GM19099 (cell line): ENCODE measurements around the gene CSNK1D.

Experiments
- POLR2A ChIP-seq: IDR thresholded peaks from 3 replicates; pipeline ENCODE4 v1.6.1; 2011; ENCODE audit warnings: low read depth; ENCODE audit not compliant: insufficient read length; ENCODE audit errors: extremely low read depth

The CSNK1D gene

GRCh38 chr17:82217530-82218204, 55.8 kb downstream of the CSNK1D start:
- TF ChIP-seq POLR2A = no peak

DNA sequence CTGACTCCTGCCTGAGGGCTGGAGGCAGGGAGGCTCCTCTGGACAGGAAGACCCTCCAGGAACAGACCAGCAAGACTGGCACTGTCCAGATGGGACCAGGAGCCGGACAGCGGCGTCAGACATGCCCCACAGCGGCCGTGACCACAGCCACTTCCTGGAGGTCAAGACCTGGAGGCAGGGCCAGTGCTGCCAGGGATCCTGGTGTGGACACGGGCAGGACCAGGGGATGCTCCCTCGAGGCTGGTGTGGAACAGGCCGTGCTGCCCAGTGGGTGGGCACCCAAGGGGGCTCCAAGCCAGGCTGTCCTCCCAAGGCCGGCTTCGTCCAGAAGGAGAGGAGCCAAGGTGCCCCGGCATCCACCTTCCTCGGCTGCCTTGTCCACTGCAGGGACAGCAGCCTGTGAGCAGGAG, 56.4 kb downstream of the CSNK1D start:
- TF ChIP-seq POLR2A = no peak

DNA sequence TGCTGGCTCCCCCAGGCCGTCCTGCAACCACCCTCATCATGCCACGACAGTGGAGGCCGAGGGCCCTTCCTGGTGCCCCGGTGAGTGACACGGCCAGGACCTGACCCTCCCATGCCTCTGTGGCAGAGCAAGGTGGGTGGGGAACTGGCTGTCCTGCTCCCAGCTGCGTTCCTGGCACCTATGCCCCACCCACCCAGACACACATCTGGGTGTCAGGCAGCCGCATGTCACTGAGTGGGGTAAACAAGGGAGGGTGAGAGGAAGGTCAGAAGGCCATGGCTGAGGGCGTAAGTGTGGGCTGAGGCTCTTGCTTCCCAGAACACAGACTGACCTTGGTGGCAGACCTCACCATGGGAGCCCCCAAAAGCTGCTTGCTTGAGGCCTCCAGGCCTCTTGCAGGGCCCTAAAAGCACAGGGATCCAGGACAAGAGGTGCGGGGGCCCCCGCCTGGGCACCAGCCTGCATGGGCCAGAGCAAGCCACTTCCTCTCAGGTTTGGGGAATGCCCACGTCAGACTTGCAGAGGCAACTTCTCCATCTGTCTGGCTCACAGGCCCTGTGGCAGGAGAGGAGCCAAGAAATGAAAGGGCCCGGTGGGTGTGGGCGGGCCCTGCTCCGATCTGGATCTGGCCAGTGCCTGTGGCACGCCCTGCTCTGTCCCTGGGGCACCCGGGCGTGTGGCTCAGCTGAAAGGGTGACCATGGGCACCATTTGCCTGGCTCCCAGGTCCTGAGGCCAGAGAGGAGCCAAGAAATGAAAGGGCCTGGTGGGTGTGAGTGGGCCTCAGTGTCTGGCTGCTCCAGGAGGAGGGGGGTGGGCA, 57.0 kb downstream of the CSNK1D start:
- peak; percentile 38 for TF ChIP-seq POLR2A

- no peak for TF ChIP-seq POLR2A
Measured at GRCh38 chr17:82215972-82216300, 57.6 kb downstream of the CSNK1D start.

DNA sequence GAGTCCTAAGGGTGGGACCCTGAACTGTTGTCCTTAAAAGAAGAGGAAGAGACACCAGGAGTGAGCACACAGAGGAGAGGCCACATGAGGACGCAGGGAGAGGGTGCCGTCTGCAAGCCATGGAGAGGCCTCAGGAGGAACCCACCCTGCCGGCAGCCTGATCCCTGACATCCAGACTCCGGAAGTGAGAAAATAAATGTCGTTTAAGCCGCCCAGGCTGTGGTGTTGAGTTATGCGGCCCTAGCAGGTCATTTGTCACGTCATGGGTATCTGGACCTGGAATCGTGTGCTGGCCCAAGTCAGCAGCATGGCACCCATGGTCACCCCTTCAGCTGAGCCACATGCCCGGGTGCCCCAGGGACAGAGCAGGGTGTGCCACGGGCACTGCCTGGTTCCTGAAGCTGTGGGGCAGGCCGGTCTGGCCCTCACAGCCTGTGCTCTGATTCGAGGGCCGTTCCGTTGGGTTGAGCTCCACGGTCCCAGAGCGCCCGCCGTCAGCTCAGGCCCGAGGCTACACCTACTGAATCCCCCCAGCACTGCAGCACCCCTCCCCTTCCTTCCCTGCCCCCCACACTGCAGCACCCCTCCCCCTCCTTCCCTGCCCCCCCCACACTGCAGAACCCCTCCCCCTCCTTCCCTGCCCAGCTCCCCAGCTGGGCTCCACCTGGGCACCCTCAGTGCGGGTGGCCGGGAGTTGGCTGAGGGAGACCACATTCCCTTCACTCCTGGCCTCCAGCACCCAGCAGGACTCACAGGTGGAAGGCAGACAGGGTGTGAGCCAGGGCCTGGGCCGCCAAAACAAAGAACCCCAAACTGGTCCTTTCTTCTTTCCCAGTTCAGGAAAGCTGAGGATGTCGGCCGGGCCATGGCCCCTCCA, 58.2 kb downstream of the CSNK1D start:
- no peak for TF ChIP-seq POLR2A

- no peak for TF ChIP-seq POLR2A
Measured at GRCh38 chr17:82214012-82214628, 59.4 kb downstream of the CSNK1D start.

GRCh38 chr17:82213251-82214011, 60.1 kb downstream of the CSNK1D start:
- no peak for TF ChIP-seq POLR2A

GRCh38 chr17:82212331-82213250, 60.9 kb downstream of the CSNK1D start, which contains the start of gene CCDC57:
Gene CCDC57 (minus strand): TSS chr17:82212842. CDS start chr17:82201944, 10,898 bp downstream.
- peak; percentile 45 for TF ChIP-seq POLR2A

DNA sequence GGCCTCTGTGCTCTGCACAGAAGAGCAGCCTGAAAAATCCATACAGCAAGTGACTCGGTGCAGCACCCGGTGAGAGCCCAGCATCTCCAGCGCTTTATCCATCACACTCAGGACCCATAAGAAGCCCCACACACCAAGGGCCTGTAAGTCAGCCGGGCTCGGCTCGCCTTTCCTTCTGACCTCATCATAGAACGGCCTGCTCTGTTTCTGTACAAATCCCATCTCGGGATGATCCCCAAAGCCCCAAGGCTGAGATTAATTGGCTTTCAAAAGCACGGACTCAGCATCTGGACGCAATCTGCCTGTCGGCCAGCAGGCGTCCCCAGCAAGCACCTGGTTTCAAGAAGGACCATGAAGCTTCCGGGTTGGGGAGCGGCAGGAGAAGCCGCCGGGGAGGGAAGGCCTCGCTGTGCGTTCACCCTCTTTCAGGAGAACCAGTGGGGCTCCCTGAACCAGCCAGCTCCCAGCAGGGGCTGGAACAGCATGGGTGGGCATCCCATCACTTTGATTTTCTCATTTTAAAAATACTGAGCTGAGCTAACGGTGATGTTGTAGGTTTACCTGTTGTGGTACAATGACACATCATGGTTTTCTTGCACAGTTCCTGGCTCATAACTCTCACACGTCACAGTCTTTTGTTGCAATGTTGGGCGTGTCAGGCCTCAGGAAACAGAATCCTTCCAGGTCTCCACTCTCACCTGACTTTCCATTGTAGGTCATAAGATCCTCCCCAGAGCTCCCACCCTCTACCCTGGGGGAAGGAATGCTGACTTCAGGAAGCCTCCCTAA, 67.6 kb downstream of the CSNK1D start:
- peak; percentile 89 for TF ChIP-seq POLR2A

DNA sequence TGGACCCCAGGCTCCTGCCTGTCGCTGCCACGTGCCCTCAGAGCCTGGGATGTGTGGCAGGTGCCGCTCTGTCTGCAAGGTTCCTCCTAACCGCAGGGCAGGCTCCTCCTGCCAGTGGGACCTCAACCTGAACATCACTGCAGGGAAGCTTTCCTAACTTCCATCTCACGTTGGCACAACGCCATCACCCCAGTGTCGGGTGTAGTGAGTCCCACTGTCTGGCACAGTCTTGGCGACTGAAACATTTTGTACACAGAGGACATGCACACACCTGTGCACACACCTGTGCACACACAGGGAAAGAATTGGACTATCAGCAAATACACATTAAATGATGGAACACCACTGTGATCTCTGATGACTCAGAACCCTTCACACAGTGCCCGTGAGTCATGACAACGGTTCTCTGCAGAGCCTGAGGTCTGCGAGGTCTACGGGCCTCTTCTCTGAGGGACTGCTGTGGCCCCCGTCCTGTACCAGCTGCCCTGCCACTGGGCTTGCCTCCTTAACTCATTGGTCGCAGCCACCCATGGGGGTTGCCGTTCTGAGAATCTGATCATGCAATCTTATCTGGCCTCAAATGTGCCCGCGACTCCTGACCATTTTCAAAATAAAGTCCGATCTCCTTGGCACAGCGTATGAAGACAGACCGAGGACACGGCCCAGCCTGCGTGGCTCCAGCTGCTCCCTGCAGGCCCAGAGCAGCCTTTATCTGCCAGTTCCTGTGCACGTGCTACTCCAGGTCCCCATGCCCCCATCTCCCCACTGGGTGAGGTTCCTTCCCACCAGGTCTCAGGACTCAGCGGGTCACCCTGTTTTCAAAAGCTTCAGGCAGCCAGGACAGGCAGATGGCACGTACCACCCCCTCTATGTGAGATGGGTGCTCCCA, 68.4 kb downstream of the CSNK1D start:
- no peak for TF ChIP-seq POLR2A

GRCh38 chr17:82203920-82204319, 69.6 kb downstream of the CSNK1D start:
- no peak for TF ChIP-seq POLR2A
